ENCODE measurements around the gene DNM3. TPM values are rescaled to one million over a fixed set of nuclear protein-coding genes. Genes with fewer than 3 reads are reported as not detected.

The DNM3 gene
- total and polyA plus RNA-seq, 4 donors = 2.1 to 16.3 (median 5.6) TPM

GRCh38 chr1:172252958-172253357, 411.7 kb downstream of the DNM3 start:
- TF ChIP-seq CTCF (IDR thresholded peaks at IDR 0.05; ENCODE audit: control extremely low read depth, extremely low read depth) = no peak
- no peak overlapping the region for H3K4me3 ChIP-seq
- no peaks in the 10 kb centered on the region for H3K36me3 ChIP-seq (ENCODE audit: control insufficient read depth in 4 of 4, insufficient read depth in 4 of 4, low read length in 4 of 4)
- no peak for ATAC-seq (ENCODE audit: insufficient read depth, low FRiP score)
- no peaks in the 10 kb centered on the region for H3K27me3 ChIP-seq (ENCODE audit: control insufficient read depth in 3 of 3, insufficient read depth in 3 of 3, low read length in 2 of 3)
- H3K9ac ChIP-seq (ENCODE audit: insufficient read depth in 1 of 2, low read length in 2 of 2) = no peak overlapping the region
- no peaks in the 10 kb centered on the region for H3K4me1 ChIP-seq (ENCODE audit: control insufficient read depth in 5 of 5, insufficient read depth in 5 of 5, low read length in 5 of 5)
- DNase-seq = no peak
- H3K27ac ChIP-seq (ENCODE audit: low read depth in 1 of 2, low read length in 1 of 2) = no peak overlapping the region
- WGBS, 2 donors = 95% methylated on average over 2 of the region's 2 CpGs
- H3K9me3 ChIP-seq (ENCODE audit: control insufficient read depth in 4 of 4, insufficient read depth in 3 of 4, low read length in 3 of 4) = peaks cover 0 to 1% (median 0%) of the 10 kb centered on the region in 4 donors

GRCh38 chr1:172254521-172255222, 413.4 kb downstream of the DNM3 start:
- H3K9me3 ChIP-seq (ENCODE audit: control insufficient read depth in 4 of 4, insufficient read depth in 3 of 4, low read length in 3 of 4) = peaks cover 0 to 1% (median under 1%) of the 10 kb centered on the region in 4 donors
- DNase-seq = no peak
- ATAC-seq (ENCODE audit: insufficient read depth, low FRiP score) = no peak
- no peaks in the 10 kb centered on the region for H3K27me3 ChIP-seq (ENCODE audit: control insufficient read depth in 3 of 3, insufficient read depth in 3 of 3, low read length in 2 of 3)
- no peaks in the 10 kb centered on the region for H3K36me3 ChIP-seq (ENCODE audit: control insufficient read depth in 4 of 4, insufficient read depth in 4 of 4, low read length in 4 of 4)
- H3K27ac ChIP-seq (ENCODE audit: low read depth in 1 of 2, low read length in 1 of 2) = no peak overlapping the region
- H3K9ac ChIP-seq (ENCODE audit: insufficient read depth in 1 of 2, low read length in 2 of 2) = no peak overlapping the region
- H3K4me1 ChIP-seq (ENCODE audit: control insufficient read depth in 5 of 5, insufficient read depth in 5 of 5, low read length in 5 of 5) = no peaks in the 10 kb centered on the region
- TF ChIP-seq CTCF (IDR thresholded peaks at IDR 0.05; ENCODE audit: control extremely low read depth, extremely low read depth) = no peak
- no peak overlapping the region for H3K4me3 ChIP-seq
- WGBS, 2 donors = 47 to 50% methylated on average over 3 of the region's 3 CpGs

GRCh38 chr1:172255223-172255560, 413.9 kb downstream of the DNM3 start:
- H3K9ac ChIP-seq (ENCODE audit: insufficient read depth in 1 of 2, low read length in 2 of 2) = no peak overlapping the region
- H3K27me3 ChIP-seq (ENCODE audit: control insufficient read depth in 3 of 3, insufficient read depth in 3 of 3, low read length in 2 of 3) = no peaks in the 10 kb centered on the region
- no peak overlapping the region for H3K27ac ChIP-seq (ENCODE audit: low read depth in 1 of 2, low read length in 1 of 2)
- ATAC-seq (ENCODE audit: insufficient read depth, low FRiP score) (no peak), DNase-seq (no peak)
- H3K4me1 ChIP-seq (ENCODE audit: control insufficient read depth in 5 of 5, insufficient read depth in 5 of 5, low read length in 5 of 5) = no peaks in the 10 kb centered on the region
- H3K9me3 ChIP-seq (ENCODE audit: control insufficient read depth in 4 of 4, insufficient read depth in 3 of 4, low read length in 3 of 4) = peaks cover 0 to 4% (median under 1%) of the 10 kb centered on the region in 4 donors
- no peak for TF ChIP-seq CTCF (IDR thresholded peaks at IDR 0.05; ENCODE audit: control extremely low read depth, extremely low read depth)
- H3K4me3 ChIP-seq = no peak overlapping the region
- no peaks in the 10 kb centered on the region for H3K36me3 ChIP-seq (ENCODE audit: control insufficient read depth in 4 of 4, insufficient read depth in 4 of 4, low read length in 4 of 4)

GRCh38 chr1:172265905-172266304, 424.6 kb downstream of the DNM3 start:
- H3K27ac ChIP-seq (ENCODE audit: low read depth in 1 of 2, low read length in 1 of 2) = no peak overlapping the region
- no peak overlapping the region for H3K4me3 ChIP-seq
- H3K4me1 ChIP-seq (ENCODE audit: control insufficient read depth in 5 of 5, insufficient read depth in 5 of 5, low read length in 5 of 5) = peaks cover 0 to 28% (median 3%) of the 10 kb centered on the region in 5 donors
- H3K9me3 ChIP-seq (ENCODE audit: control insufficient read depth in 4 of 4, insufficient read depth in 3 of 4, low read length in 3 of 4) = peaks cover 0 to 6% (median 0%) of the 10 kb centered on the region in 4 donors
- peak in 1 of 3 donors; percentile 37 for DNase-seq
- ATAC-seq (ENCODE audit: insufficient read depth, low FRiP score) = no peak
- WGBS, 2 donors = 82 to 95% methylated on average over 1 of the region's 1 CpG
- no peaks in the 10 kb centered on the region for H3K27me3 ChIP-seq (ENCODE audit: control insufficient read depth in 3 of 3, insufficient read depth in 3 of 3, low read length in 2 of 3)
- no peak overlapping the region for H3K9ac ChIP-seq (ENCODE audit: insufficient read depth in 1 of 2, low read length in 2 of 2)
- no peaks in the 10 kb centered on the region for H3K36me3 ChIP-seq (ENCODE audit: control insufficient read depth in 4 of 4, insufficient read depth in 4 of 4, low read length in 4 of 4)
- TF ChIP-seq CTCF (IDR thresholded peaks at IDR 0.05; ENCODE audit: control extremely low read depth, extremely low read depth) = no peak

Data from lung (tissue), 12 donors.